Measurements from ENCODE around the gene SEMA3F.
"Not testable (repeated sequence)": the region's sequence is repeated elsewhere in the genome, so short reads cannot be mapped to it uniquely, and the experiment has no call there.

SEMA3F gene

DNA sequence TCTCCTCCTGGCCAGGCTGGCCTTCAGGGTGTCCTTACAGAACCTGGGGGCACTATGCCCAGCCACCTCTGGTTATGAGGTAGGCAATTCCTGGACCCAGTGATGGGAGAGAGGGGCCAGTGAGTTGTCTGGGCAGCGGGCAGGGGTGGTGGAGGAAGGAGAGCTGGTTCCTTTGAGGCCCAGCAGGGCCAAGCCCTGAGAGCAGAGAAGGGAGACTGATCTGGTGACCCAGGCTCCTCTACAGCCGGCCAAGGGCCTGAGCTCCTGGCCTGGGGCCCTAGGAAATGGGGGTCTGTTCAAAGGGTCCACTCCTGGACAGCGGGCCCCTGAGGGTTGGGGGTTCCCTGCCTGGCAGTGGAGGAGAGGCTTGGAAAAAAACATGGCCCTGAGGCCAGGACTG, 57.8 kb downstream of the SEMA3F start:
- DNase-seq = no peak

DNA sequence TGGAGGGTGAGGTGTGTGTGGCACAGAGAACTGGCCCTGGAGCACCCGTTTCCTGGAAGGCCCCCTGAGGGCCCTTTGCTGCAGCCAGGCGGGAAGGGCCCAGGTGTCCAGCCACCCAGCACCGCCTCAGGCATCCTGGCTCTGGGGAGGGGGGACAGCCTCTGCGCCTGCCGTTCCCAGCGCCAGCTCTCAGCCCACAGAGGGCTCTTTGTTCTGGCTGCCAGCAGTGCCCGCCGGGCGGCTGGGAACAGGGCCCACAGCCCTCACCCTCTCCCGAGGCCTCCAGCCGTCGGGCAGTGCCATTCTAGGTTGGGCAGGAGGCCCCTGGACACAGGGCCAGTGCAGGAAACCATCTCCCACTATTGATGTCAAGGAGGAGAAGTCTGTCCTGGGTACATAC, 58.2 kb downstream of the SEMA3F start:
- no peak for DNase-seq

DNA sequence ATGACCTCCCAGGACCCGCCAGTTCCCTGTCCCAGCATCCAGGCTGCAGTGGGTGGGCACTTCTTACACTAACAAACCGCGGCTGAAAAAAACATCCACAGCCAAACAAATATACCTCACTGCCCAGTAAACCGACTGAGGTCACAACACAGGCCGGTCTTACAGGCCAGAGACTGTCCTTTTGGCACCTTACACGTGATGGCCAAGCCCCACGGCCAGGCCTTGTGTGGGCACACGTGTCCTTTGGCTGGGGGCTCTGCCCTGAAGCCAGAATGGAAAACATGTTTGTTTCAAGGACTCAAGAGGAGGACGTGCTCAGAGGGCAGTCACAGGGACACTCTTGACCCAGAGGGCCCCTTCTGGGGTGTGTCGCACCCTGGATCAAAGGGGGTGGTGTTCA, 59.7 kb downstream of the SEMA3F start:
- DNase-seq = no peak

DNA sequence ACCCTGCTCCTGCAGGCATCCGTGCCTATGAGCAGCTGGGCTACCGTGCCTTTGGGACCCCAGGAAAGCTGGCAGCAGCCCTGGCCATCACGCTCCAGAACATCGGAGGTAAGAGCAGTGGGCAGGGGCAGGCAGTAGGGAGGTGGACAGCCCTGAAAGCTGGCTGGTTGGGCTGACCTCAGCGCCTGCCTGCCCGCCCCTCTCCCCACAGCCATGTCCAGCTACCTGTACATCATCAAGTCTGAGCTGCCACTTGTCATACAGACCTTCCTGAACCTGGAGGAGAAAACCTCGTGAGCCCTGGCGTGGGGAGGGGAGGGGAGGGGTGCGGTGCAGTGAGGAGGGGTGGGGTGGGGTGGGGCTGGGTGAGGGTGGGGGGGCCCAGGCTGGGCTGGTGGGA, 60.4 kb downstream of the SEMA3F start:
- no peak for DNase-seq

DNA sequence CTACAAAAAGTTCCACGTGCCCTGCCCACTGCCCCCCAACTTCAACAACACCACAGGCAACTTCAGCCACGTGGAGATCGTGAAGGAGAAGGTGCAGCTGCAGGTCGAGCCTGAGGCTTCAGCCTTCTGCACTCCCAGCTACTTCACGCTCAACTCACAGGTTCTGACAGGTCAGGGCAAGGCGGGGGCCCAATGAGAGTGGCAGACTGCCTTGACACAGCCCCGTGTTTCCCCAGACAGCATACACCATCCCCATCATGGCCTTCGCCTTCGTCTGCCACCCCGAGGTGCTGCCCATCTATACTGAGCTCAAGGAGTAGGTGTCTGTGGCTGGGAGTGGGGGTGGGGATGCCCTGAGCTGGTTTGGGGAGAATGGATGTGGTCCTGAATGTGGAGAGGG, 62.6 kb downstream of the SEMA3F start:
- no peak for DNase-seq

DNA sequence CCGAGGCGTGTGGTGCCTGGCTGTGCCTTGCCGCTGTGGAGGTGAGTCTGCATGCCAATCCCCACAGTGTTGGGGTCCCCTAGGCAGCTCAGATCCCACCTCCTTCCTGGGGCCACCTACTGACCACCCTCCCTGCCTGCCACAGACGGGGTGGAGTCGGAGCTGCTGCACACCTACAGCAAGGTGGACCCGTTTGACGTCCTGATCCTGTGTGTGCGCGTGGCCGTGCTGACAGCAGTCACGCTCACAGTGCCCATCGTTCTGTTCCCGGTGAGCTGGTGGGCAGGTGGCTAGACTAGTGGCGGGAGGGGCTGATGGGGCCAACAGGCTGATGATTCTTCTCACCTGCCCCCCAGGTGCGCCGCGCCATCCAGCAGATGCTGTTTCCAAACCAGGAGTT, 63.3 kb downstream of the SEMA3F start:
- no peak for DNase-seq

DNA sequence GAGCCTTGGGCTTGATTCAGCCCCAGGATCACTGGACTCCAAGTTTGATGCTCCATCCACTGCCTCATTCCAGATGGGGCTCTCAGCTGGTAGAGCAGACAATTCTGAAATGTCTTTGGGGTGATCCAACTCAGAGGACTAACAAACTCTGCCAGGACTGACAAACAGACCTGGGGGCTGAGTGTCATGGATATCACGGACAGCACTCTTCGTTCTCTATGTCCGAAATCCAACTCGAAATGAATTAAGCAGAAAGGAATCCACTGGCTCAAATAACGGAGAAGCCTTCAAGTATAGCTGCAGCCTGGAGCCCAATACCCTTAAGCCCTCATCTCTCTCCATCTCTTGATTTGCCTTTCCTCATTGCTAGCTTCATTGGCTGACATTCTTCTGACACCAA, 64.2 kb downstream of the SEMA3F start:
- no peak for DNase-seq

DNA sequence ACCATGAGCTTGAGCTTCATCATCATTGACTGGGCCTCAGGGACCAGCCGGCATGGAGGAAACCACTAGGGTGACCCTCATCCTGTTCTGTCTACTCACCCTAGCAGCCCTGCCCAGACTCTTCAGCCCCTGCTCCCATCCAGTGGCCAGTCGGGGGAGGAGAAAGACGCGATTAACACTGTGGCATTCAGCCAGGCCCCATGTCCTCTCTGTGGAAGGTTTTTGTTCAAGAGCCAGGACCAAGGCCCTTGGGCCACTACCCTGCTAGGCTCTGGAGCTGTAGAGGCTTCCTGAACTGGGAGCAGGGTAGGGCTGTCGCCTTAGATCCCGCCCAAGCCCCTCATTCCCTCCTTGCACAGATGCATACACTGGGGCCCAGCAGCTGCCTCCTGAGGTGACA, 65.0 kb downstream of the SEMA3F start:
- DNase-seq = no peak

DNA sequence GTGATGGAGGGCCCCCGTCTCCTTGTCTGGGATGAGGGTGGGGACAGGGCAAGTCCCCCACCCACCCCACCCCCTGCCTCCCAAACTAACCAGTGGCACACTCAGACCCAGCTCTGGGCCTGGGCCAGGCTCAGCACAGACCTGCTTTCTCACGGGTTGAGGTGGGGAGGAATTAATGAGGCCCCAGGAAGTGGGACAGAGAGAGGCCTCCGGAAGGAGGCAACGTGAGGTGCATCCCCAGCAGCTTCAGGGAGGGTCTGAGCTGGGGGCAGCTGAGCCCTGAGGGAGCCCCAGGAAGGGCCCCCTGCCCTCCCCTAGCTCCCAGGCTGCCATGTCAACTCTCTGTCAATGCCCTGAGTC, 65.9 kb downstream of the SEMA3F start:
- DNase-seq = no peak

DNA sequence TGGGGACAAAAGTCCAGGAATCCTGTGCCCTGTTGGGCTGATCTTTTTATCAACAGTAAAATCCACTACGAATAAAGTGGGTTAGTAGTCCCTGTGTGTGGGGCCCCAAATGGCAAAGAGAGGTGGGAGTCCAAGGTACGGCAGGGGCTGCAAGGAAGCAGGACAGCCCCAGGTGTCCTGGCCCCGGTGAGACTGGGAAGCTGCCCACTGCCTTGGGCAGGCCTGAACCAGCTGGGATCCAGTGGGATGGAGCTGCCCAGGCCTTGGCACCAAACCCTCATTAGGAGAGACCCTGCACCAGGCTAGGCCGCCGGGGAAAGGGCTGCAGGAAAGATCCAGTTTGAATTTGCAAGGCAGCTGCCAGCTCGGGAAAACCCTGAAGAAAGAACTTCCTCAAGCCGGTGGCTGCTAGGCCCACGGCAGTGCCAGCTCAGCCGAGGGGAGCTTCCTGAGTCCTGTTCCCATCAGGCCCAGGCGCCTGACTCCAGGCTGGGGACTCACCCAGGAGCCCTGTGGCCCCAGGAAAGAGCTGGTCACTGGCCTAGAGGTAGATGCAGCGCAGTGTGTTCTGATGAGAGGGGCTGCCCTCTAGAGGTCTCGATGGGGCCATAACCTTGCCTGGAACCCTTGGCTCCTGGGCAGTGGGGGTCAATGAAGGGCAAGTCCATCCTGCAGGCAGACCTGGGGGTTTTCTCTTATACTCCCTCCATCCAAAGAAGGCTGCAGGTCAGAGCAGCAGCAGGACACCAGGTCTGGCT, 66.5 kb downstream of the SEMA3F start:
- DNase-seq = no peak

DNA sequence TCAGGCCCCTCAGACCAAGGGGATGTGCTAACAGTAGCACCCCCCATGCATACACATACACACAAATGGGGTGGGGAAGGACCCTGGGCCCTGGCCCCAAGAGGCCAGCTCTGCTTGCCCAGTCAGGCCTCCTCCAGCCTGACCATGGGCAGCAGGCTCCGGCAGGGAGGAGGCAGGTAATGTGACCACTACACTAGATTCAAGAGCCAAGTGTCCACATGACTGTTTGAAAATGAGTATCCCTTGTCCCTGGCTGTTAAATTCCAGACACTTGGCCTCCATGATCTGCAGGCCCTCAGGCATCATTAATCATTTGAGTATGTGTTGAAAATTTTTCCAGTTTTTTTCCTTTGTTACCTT, 67.0 kb downstream of the SEMA3F start:
- no peak for DNase-seq

DNA sequence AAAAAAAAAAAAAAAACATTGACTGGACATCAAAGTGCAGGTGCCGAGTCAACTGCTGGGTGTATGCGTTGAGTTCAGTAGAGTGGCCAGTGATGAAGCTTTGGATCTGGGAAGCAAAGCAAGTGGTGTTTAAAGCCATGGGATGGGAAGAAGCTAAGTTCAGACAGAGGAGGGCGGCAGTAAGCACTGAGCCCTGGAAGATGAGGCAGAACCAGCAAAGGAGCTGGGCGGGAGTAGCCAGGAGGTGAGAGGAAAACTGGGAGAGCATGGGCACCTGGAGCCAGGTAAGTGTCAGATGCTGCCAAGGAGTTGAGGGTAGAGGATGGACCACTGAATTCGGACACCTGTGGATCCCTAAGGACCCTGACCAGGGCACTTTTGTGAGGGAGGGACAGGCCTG, 69.5 kb downstream of the SEMA3F start:
- DNase-seq = no peak

DNA sequence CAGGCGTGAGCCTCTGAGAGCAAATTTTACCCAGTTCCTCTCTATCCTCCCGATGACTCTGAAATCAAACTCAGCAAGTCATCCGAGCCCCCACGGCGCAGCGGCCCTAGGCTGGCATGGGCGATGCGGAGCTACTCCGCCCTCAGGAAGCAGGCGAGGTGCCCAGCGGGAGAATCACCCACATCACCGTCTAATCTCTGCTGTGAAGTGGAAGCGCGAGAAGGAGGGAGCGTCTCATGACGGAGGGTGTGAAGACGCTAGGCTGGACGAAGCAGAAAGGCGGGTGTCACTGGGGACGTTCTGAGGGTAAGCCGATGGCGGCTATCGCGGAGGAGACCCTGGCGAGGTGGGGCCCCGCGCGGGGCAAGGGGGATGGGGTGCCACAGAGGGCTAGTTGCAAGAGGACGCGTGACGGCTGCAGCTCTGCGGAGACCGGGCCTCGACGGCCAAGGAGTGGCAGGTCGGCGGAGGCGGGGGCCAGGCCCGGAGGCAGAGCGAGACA, 71.8 kb downstream of the SEMA3F start:
- no peak for DNase-seq

DNA sequence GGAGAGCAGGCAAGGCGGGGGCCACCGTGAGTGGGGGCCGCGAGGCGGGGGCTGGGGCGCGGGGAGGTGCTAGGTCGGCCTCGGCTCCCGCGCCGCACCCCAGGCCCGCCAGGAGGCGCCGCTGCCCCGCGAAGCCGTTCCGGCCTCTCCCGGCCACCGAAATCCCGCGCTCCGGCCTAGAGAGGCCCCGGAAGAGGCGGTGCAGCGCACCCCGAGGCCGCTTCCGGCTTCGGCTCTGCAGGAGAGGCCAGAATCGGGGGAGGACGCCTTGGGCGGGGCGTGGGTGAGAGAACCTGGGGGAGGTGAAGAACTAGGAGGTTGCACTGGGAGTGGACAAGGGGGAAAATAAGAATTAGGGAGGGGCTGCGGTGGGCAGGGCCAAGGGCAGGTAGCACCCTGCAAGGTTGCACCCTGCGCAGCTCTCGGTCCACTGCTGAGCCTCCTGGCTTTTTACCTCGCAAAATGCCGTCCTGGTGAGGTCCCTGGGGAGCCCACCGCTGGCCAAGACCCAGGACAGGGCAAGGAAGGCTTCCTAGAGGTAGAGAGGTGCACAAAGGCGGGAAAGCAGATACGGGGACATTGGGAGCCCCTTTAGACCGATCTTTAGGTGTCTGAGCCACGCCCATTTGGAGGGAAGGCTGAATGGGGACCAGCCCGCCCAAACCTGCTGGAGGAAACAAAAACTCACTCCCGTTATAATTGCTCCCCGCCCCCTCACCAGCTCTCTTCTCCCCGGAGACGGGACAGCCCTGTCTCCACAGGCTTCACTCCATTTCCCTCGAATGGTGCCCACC, 72.5 kb downstream of the SEMA3F start:
- DNase-seq = peak; percentile 55

DNA sequence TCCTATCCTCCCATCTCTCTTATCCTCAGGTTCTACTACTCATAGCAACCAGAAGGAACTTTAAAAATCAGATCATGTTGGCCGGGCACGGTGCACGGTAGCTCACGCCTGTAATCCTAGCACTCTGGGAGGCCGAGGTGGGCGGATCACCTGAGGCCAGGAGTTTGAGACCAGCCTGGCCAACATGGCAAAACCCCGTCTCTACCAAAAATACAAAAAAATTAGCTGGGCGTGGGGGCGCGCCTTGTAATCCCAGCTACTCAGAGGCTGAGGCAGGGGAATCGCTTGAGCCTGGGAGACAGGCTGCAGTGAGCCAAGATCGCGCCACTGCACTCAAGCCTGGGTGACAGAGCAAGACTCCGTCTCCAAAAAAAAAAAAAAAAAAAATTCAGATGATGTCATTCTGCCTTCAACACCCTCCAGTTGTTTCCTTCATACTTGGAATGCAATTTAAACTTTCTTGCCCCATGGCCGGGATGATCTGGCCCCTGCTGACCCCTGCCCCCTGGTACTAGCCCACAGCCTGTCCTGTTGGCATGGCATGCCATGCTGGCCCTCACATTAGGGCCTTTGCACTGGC, 73.2 kb downstream of the SEMA3F start:
- not testable (repeated sequence) for DNase-seq

DNA sequence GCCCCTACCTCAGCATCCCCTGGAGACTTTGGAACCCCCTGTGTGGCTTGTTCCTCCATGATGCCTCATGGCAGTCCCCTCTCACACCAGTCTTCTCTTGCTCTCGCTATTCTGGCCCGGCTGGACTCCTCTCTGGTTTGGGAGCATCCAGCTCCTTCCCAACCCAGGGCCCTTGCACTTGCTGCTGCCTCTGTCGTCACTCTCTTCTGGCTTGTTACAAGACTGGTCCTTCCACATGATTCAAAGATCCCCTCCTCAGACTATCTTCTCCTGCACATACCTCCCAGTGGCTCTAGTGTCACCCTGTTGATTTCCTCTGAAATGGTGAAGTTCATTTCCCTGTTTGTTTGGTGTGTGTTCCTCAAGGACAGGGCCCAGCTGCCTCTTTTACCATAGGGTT, 74.4 kb downstream of the SEMA3F start:
- DNase-seq = no peak

DNA sequence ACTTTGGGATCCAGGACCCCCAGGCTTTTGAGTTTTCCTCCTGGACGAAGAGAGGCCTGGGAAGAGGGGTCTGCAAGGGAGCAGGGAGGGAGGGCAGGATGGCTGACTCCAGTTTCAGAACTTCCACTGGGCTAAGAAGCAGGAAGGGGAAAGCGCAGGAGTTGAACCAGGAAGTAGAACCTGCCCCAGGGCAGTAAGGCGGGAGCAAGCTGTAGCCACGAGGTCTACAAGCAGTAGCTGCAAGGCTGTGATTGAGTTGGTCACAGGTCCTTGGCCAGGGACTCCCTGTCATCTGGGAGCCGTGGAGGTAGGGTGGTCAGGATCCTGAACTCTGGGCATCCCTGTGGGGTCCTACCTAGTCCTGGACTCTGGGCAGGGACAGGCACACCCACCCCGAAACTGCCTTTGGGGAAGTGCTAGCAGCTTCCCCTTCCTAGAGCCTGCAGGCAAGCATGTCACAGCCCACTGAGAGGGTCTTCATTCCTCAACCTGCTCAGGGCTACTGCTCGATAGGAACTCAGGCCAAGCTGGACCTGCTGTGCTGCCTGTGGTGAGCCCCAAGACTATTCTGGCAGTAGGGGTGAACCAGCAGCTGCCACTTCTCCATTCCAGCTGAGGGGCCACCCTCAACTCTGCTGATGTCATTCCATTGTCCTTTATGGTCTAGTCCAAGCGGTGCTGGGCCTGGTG, 75.1 kb downstream of the SEMA3F start:
- DNase-seq = no peak

DNA sequence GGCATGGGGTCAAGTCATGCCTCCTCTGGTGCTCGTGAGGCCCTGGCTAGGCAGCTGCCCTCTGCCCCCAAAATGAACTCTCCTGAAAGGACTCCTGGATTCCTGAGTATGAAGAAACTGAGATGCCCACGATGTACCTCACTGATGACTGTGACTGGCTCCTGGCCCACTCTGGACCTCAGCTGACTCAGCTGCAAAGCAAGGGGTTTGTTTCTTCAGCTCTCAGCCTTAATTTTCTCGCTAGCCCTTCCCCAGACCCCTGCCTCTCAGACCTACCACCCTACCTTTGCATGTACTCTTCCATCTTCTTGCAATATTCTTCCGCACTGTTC, 75.6 kb downstream of the SEMA3F start:
- DNase-seq = no peak

DNA sequence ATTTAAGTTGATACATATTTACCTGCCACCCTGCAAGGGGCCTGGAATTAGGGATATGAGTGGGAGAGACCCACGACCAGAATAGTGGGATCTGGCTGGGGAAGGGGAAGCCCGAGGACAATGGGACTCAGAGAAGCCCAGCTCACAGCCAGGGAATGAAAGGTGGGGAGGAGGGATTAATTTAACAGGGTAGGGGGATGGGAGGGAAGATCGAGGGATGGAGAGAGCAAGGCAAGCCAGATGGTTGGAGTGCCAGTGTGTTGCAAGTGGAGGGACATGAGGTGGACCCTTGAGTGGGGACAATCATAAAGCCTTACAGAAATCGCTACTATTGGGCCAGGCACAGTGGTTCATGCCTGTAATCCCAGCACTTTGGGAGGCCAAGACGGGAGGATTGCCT, 76.5 kb downstream of the SEMA3F start:
- no peak for DNase-seq

DNA sequence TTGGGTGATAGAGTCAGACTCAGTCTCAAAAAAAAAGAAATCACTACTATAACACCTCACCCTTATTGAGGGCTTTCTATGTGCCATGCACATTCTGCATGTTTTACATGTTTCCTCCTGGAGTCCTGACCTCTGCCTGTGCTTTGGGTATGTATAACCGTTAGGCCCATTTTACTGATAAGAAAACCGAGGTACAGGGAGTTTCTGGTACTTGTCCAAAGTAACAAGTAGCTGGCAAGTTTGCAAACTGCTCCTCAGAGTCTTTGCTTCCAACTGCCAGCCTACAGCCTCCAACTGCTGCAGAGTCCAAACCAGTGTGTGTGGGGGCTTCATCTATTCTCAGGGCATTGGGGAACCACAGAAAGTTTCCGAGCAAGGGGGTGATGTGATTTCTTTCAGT, 77.2 kb downstream of the SEMA3F start:
- DNase-seq = no peak

DNA sequence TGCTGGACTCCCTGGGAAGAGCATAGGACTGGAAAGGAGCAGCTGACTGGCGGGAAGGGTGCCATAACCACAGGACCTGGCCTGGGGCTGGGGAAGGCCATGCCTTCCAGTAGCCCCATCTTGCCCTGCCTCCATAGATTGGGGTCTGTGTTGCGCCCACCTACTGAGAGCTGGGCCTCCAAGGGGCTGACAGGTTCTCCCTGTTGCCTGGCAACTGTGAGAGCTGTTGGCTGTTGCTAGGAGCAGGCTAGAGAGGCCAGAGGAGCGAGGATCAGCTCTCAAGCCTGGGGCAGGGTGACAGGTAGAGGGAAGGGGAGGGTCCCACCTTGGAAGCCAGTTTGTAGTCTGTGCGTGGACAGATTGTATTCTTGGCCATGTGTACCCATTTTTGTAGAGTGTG, 78.1 kb downstream of the SEMA3F start:
- no peak for DNase-seq

DNA sequence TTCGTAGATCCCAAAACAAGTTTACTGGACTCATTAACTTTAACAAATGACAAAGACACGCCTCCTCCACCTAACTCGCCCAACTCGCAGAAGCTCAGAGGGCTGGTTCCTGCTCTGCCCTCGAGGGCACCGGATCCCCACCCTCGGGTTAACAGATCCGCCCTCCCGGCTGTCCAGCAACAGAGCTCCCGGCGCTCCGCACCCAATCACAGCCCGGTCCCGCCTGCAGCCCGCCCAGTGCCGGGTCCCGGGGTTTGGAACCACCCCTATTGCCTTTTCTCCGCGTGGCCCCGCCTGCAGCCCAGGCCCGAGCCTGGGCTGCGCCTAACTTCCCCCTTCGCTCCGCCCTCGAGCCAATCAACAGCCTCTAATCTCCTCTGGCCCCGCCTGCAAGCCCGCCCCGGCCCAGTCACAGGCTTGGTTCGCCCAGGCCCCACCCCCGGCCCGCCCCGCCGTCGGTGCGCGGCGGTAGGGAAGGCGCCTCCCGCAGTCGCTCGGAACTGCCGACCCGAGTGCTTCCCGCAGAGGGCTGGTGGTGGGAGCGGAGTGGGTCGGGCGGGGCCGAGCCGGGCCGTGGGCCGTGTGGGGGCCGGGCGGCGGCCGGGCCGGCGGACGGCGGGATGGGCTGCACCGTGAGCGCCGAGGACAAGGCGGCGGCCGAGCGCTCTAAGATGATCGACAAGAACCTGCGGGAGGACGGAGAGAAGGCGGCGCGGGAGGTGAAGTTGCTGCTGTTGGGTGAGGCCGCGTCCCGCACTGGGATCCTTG, 80.8 kb downstream of the SEMA3F start, which contains the start of gene GNAI2:
TSS of gene GNAI2 (plus strand) at position 489 of the 768 bp plus-strand sequence. CDS start at position 621, 132 bp downstream.
- DNase-seq = peak; percentile 96

Measured in SHP77 treated with DMSO at 0.1 percent for 48 hours (cell line).